ENCODE measurements around the gene PCSK6.

Gene PCSK6

DNA sequence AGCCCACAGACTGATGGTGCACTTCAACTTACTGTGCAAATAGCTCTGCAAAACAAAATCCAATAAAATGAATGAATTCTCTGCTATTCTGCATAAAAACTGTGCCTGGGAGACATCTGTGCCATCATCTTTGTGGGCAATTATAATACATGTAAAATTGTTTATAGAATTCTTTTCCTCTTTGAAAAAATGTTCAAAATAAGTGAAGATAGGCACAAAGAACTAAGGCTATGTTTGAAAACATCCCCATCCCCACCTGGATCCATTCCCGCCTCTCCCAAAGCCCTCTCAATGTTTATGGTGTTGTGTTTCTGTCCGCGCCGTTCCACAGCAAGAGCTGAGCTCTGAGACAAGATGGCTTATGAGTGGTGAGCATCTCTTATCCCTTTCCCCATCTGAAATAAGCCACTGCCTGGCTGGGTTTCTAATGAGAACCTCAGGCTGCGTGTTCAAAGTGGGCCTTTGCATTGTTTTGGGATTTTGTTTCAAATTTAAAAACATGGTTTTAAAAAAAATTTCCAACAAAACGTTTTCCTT, 172.1 kb downstream of the PCSK6 start:
- TF ChIP-seq ZNF384 (IDR thresholded peaks at IDR 0.05) (no peak), SP1 (IDR thresholded peaks at IDR 0.05) (no peak), FOXA1 (IDR thresholded peaks at IDR 0.05) (no peak), ARNT (IDR thresholded peaks at IDR 0.05) (no peak), TARDBP (IDR thresholded peaks at IDR 0.05) (no peak), SUZ12 (IDR thresholded peaks at IDR 0.05) (no peak), CTBP1 (IDR thresholded peaks at IDR 0.05; ENCODE audit: borderline replicate concordance) (no peak), ELF4 (IDR thresholded peaks at IDR 0.05) (no peak), NFRKB (IDR thresholded peaks at IDR 0.05) (no peak), LEF1 (IDR thresholded peaks at IDR 0.05; ENCODE audit: borderline replicate concordance) (no peak), BHLHE40 (IDR thresholded peaks at IDR 0.05; ENCODE audit: borderline replicate concordance) (no peak), FOXK2 (IDR thresholded peaks at IDR 0.05) (no peak), HDGF (IDR thresholded peaks at IDR 0.05; ENCODE audit: borderline replicate concordance) (no peak), L3MBTL2 (conservative IDR thresholded peaks at IDR 0.05) (no peak)
- TF ChIP-seq, protein P1, sequence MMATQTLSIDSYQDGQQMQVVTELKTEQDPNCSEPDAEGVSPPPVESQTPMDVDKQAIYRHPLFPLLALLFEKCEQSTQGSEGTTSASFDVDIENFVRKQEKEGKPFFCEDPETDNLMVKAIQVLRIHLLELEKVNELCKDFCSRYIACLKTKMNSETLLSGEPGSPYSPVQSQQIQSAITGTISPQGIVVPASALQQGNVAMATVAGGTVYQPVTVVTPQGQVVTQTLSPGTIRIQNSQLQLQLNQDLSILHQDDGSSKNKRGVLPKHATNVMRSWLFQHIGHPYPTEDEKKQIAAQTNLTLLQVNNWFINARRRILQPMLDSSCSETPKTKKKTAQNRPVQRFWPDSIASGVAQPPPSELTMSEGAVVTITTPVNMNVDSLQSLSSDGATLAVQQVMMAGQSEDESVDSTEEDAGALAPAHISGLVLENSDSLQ (IDR thresholded peaks at IDR 0.05) = no peak
- no peak for DNase-seq (ENCODE audit: extremely low spot score)
- POLR2A ChIA-PET = interaction anchor here (2.2 kb wide), 1 partner anchor 23 kb away, joined by 6 read pairs; the partner anchor contains the start of gene SNRPA1
- CTCF ChIA-PET = interaction anchor here (0.5 to 0.8 kb wide), 2 partner anchors 17 to 405 kb away, joined by 3 read pairs; no protein-coding TSS in a partner anchor

DNA sequence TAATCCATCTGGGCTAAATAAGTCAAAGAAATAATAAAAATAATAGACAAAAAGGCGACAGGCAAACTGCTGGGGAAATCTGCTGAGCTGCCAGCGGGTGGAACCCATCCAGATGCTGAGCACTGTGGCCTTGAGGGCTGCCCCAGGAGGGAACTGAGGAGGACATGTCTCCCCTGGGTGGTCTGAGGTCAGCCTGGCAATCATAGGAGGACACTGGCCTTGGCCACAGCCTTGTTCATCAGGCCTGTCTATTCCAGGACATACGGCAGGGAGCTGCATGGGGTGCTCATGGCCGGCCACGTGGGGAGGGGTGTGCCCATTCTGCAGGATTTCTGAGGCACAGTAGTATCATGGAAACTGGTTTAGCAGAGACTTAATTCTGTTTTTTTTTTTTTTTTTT, 173.0 kb downstream of the PCSK6 start:
- ChIA-PET CTCF (interaction anchor here (0.7 to 0.8 kb wide), 3 partner anchors 17 to 301 kb away, joined by 3 to 4 read pairs (median 3); no protein-coding TSS in a partner anchor), POLR2A (interaction anchor here (2.2 kb wide), 1 partner anchor 22 kb away, joined by 6 read pairs; the partner anchor contains the start of gene SNRPA1)
- TF ChIP-seq SP1 (IDR thresholded peaks at IDR 0.05) (no peak), LEF1 (IDR thresholded peaks at IDR 0.05; ENCODE audit: borderline replicate concordance) (no peak), FOXA1 (IDR thresholded peaks at IDR 0.05) (no peak), ARNT (IDR thresholded peaks at IDR 0.05) (no peak), CTBP1 (IDR thresholded peaks at IDR 0.05; ENCODE audit: borderline replicate concordance) (no peak), SUZ12 (IDR thresholded peaks at IDR 0.05) (no peak), ELF4 (IDR thresholded peaks at IDR 0.05) (no peak), NFRKB (IDR thresholded peaks at IDR 0.05) (no peak), ZNF384 (IDR thresholded peaks at IDR 0.05) (no peak), TARDBP (IDR thresholded peaks at IDR 0.05) (no peak), HDGF (IDR thresholded peaks at IDR 0.05; ENCODE audit: borderline replicate concordance) (no peak), BHLHE40 (IDR thresholded peaks at IDR 0.05; ENCODE audit: borderline replicate concordance) (no peak), FOXK2 (IDR thresholded peaks at IDR 0.05) (no peak), FOXM1 (IDR thresholded peaks at IDR 0.05; ENCODE audit: borderline replicate concordance) (no peak), L3MBTL2 (conservative IDR thresholded peaks at IDR 0.05) (no peak)
- TF ChIP-seq, protein P1 (IDR thresholded peaks at IDR 0.05) = no peak
- no peak for DNase-seq (ENCODE audit: extremely low spot score)

DNA sequence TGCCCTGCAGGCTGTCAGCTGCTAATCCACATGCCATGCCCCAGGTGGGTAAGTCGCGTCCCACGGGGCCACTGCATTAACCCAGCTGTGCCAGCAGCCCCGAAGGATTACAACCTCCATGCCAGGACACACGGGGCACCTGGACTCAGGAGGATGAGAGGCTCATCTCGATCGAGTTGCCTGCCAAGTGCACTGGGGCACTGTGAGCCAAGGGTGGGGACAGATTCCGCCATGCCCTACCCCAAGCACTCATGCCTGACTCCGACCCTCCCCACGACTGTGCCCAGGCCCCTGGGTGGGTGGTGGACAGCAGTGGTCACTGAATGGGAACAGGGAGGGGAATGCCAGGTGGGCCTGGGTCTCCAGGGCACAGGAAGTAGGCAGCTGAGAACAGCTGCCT, 173.8 kb downstream of the PCSK6 start:
- POLR2A ChIA-PET = interaction anchor here (1.1 to 1.3 kb wide), 2 partner anchors 13 to 20 kb away, joined by 3 to 5 read pairs; partner anchors contain the start of gene SNRPA1
- DNase-seq (ENCODE audit: extremely low spot score) = no peak
- TF ChIP-seq CTBP1 (IDR thresholded peaks at IDR 0.05; ENCODE audit: borderline replicate concordance) (no peak), NFRKB (IDR thresholded peaks at IDR 0.05) (no peak), ZNF384 (IDR thresholded peaks at IDR 0.05) (no peak), TARDBP (IDR thresholded peaks at IDR 0.05) (no peak), L3MBTL2 (conservative IDR thresholded peaks at IDR 0.05) (no peak), ELF4 (IDR thresholded peaks at IDR 0.05) (no peak), SP1 (IDR thresholded peaks at IDR 0.05) (no peak), HDGF (IDR thresholded peaks at IDR 0.05; ENCODE audit: borderline replicate concordance) (no peak), FOXA1 (IDR thresholded peaks at IDR 0.05) (no peak), FOXM1 (IDR thresholded peaks at IDR 0.05; ENCODE audit: borderline replicate concordance) (no peak), LEF1 (IDR thresholded peaks at IDR 0.05; ENCODE audit: borderline replicate concordance) (no peak), FOXK2 (IDR thresholded peaks at IDR 0.05) (no peak), BHLHE40 (IDR thresholded peaks at IDR 0.05; ENCODE audit: borderline replicate concordance) (no peak), SUZ12 (IDR thresholded peaks at IDR 0.05) (no peak), ARNT (IDR thresholded peaks at IDR 0.05) (no peak)
- TF ChIP-seq, protein P1 (IDR thresholded peaks at IDR 0.05) = no peak
- CTCF ChIA-PET = no interaction called here

DNA sequence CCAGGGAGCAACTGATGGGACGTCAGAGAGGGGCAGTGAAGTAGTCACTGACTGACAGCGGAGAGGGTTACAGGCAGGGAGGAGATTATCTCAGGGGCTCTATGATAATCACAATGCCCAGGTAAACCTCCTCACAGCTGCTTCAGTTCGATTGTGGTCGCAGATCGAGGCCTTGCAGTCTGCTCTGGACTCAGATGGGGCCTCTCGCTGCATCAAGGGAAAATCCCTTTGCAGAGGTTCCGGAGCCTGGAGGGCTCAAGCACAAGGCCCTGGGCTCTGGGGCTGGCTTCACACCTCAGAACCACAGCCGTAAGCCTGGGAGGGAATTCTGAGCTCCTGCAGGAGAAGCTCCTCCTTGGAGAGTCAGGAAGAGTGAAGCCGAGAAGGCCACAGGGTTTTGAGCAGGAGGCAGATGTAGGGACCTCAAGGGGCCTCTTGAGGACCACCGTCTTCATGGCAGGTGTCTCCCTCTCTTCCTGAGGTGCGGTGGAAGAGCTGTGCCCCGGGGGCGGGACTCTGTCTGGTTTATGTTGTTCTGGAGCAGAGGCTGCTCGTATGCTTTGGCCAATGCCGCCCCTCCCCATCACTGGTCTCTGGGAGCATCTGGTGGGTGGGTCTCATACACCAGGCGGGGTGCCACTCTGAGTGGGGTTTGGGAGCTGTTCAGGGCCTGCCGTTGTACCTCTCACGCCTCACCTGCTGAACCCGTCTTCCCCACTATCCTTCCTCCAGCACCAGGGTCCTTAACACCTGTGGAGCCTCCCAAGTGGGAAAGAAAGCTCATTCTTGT, 175.0 kb downstream of the PCSK6 start:
- TF ChIP-seq FOXM1 (IDR thresholded peaks at IDR 0.05; ENCODE audit: borderline replicate concordance) (no peak), FOXA1 (IDR thresholded peaks at IDR 0.05) (no peak), L3MBTL2 (conservative IDR thresholded peaks at IDR 0.05) (no peak), CTBP1 (IDR thresholded peaks at IDR 0.05; ENCODE audit: borderline replicate concordance) (no peak), SUZ12 (IDR thresholded peaks at IDR 0.05) (no peak)
- ChIA-PET CTCF (no interaction called here), POLR2A (interaction anchor here (1.1 to 1.3 kb wide), 2 partner anchors 12 to 19 kb away, joined by 3 to 5 read pairs; partner anchors contain the start of gene SNRPA1)
- no peak for DNase-seq (ENCODE audit: extremely low spot score)

DNA sequence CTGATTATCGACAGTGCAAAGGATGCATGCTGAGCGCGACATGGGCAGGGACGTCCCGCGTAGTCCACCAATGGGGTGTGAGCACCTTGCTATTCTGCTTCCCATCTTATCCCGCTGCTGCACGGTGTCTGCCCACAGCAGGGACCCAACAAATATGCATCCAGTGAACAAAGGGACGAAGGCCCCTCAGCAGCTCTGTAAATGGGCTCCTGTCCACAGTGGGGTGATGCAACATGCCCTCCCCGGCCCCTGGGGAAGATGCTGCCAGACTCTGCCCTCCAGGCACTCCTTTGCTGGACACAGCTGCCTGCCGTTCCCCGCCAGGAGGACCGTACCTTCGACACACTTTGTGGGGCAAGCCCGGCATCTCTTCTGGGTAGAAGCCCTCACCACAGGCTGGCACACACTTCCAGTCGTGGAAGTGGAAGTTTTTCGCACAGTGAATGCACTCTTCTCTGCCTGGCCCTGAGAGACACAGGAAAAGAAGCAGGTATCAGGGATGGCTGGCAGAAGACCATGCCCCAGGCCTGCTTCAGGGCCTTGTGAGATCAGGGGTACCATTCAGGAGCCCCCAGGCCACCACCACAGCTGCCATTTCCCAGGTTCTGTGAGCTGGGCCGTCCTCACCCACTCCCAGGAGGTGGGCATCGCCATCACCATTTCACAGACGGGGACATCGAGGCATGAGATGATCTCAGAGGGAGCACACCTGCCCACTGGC, 176.3 kb downstream of the PCSK6 start:
- DNase-seq (ENCODE audit: extremely low spot score) = no peak

More for the DNA sequence above, 176.3 kb downstream of the PCSK6 start:
- ChIA-PET CTCF (no interaction called here), POLR2A (no interaction called here)
- TF ChIP-seq BHLHE40 (IDR thresholded peaks at IDR 0.05; ENCODE audit: borderline replicate concordance) (no peak), ELF4 (IDR thresholded peaks at IDR 0.05) (no peak), L3MBTL2 (conservative IDR thresholded peaks at IDR 0.05) (no peak), HDGF (IDR thresholded peaks at IDR 0.05; ENCODE audit: borderline replicate concordance) (no peak), FOXM1 (IDR thresholded peaks at IDR 0.05; ENCODE audit: borderline replicate concordance) (no peak), CTBP1 (IDR thresholded peaks at IDR 0.05; ENCODE audit: borderline replicate concordance) (no peak), SP1 (IDR thresholded peaks at IDR 0.05) (no peak), TARDBP (IDR thresholded peaks at IDR 0.05) (no peak), FOXA1 (IDR thresholded peaks at IDR 0.05) (no peak), FOXK2 (IDR thresholded peaks at IDR 0.05) (no peak), NFRKB (IDR thresholded peaks at IDR 0.05) (no peak), LEF1 (IDR thresholded peaks at IDR 0.05; ENCODE audit: borderline replicate concordance) (no peak), ZNF384 (IDR thresholded peaks at IDR 0.05) (no peak), SUZ12 (IDR thresholded peaks at IDR 0.05) (no peak)
- TF ChIP-seq, protein P1 (IDR thresholded peaks at IDR 0.05) = no peak
